HCT116 (cell line): ENCODE data around the gene ZNF385A.

Experiments used
- CTCF ChIP-seq, 3 experiments: fragments of 200-600 bp in 1 of 3; sonication (generic) in 1 of 3; IDR thresholded peaks in 2 of 3; conservative IDR thresholded peaks in 1 of 3; 2 replicates each; pipeline ENCODE4 v1.5.1; 2012 to 2017; ENCODE audit warnings: low read depth in 2 of 3, low read length in 2 of 3, antibody characterized with exemption in 1 of 3, borderline replicate concordance in 1 of 3, control low read depth in 1 of 3, mild to moderate bottlenecking in 1 of 3, mixed read lengths in 1 of 3, mixed run types in 1 of 3, moderate library complexity in 1 of 3; ENCODE audit not compliant: insufficient read depth in 1 of 3
- EGR1 ChIP-seq: IDR thresholded peaks from 2 replicates; pipeline ENCODE4 v1.6.1; 2012; ENCODE audit warnings: low read depth
- EZH2 ChIP-seq: fragments of 200-600 bp; sonication (generic); IDR thresholded peaks from 2 replicates; pipeline ENCODE4 v1.6.1; 2017; ENCODE audit warnings: antibody characterized with exemption, mixed run types
- MAX ChIP-seq: IDR thresholded peaks from 2 replicates; pipeline ENCODE4 v1.6.1; 2012
- POLR2A ChIP-seq: IDR thresholded peaks from 2 replicates; pipeline ENCODE4 v1.7.0; 2011; ENCODE audit warnings: borderline replicate concordance; ENCODE audit not compliant: insufficient read depth, insufficient read length; ENCODE audit errors: extremely low read depth
- POLR2AphosphoS5 ChIP-seq: IDR thresholded peaks from 2 replicates; pipeline ENCODE4 v1.6.1; 2011; ENCODE audit warnings: mild to moderate bottlenecking, low read depth, low read length, moderate library complexity
- RAD21 ChIP-seq: IDR thresholded peaks from 2 replicates; pipeline ENCODE4 v1.6.1; 2012; ENCODE audit warnings: low read depth, mild to moderate bottlenecking
- REST ChIP-seq: IDR thresholded peaks from 2 replicates; pipeline ENCODE4 v1.6.1; 2012; ENCODE audit warnings: low read depth
- ZNF274 ChIP-seq: fragments of 200-500 bp; sonication (Bioruptor generic); IDR thresholded peaks from 2 replicates; pipeline ENCODE4 v1.6.1; 2014; ENCODE audit warnings: mild to moderate bottlenecking, low read depth, low read length, inconsistent platforms

- no peak for TF ChIP-seq EZH2
- TF ChIP-seq EGR1, result no peak
- TF ChIP-seq RAD21, result no peak
- TF ChIP-seq CTCF (IDR thresholded peaks at IDR 0.05 in 2 of 3, conservative IDR thresholded peaks at IDR 0.05 in 1 of 3; ENCODE audit: borderline replicate concordance in 1 of 3, insufficient read depth in 1 of 3, low read depth in 2 of 3, low read length in 2 of 3), result no peak
- no peak for TF ChIP-seq POLR2AphosphoS5
- no peak for TF ChIP-seq REST
- TF ChIP-seq POLR2A, result no peak
- no peak for TF ChIP-seq MAX
- no peak for TF ChIP-seq ZNF274
Observed at GRCh38 chr12:54430471-54431069, 46.0 kb upstream of the ZNF385A start.
